GM18907 (cell line): ENCODE measurements around the gene OPRM1.
A peak's percentile ranks its signal among the peaks of the same experiment; 100 is the strongest.

Source experiments
- ATAC-seq: cut with Tn5 transposase; IDR thresholded peaks from one replicate; pipeline ENCODE4 v1.9.1; 2021; ENCODE audit warnings: mild to moderate bottlenecking, moderate library complexity; ENCODE audit not compliant: unreplicated experiment

The OPRM1 gene

DNA sequence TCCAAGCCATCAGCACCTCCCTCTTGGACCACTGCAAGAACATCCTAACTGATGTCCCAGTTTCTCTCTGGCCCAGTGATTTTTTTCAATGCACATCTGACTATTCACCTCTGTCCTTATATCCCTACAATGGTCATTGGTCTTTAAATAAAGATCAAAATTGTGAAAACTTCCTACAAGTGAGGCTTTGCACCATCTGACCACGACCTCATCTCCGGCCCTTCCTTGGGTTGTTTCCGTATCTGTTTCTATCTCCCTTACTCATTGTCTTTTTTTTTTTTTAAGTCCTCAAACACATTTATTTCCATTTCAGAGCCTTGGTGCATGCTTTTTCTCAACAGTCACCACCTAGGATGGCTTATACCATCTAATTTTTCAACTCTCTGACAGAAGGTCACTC is 229.4 kb downstream of the OPRM1 start:
- no peak for ATAC-seq

DNA sequence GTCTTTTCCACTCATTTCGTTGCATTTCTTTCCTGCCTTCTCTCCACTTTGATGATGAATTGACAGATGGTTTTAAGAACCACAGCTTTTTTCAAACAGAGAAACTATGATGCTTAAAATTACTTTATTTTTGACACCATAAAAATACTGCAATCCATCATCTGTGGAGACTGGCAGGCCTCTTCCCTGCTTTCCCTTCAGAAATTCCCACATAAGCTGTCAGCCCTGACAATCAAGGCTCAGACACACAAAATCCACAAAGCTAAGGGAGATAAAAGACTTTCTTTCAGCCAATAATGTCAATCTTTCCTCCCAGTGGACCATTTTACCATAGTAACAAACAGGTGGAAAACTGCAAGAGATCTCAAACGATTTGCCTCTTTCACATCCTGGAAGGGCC is 235.1 kb downstream of the OPRM1 start:
- no peak for ATAC-seq

DNA sequence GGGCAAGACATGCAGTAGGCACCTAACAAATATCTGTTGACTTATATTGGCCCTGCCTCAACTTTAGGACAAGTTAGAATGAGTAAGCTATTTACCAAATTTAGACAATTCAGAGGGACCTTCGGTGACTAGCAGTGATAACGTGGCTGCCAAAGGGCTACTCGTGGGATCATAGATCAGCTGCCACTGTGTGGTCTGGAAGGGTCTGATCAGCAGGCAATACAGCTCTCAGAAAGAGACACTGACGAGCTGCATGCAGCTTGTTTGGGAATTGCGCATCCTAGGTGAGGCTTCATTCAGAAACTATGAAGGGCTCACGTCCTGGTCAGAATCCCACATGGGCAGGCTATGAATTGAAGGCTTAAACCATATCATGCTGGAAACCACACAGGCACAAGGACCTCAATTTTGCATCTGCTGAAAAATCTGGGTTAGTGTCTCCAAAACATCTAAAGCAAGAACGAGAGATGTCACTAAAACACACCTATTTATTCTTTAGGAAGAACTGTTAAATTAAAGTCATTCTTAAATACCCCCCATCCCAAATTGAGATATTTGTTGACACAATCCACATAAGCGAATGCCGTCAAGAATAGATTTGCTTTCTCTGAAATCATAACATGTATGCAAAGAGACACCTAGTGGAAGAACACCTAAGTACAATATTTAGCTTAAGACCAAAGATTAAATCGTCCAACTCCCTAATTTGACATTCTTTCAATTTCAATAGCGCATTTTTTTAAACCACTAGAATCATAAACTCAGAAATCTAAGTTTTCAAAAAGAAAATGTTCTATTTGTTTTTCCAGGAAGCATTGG is 238.0 kb downstream of the OPRM1 start:
- peak; percentile 67 for ATAC-seq

DNA sequence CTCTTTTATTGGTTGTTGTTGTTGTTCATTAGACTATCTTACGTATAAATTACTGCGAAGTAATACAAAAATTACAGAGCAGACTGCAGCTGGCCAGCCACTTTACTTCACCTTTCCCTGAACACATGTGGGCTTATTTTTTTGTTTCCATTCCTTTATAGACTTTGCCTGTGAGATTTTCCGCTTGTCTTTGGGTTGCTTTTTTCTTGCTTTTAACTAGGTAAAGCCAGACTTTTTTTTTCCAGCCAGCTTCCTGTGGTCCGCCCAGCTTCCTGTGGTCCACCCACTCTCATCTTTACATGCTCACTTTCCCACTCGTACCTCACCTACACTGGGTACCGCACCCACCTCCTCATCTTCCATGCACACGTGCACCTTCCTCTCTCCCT is 238.6 kb downstream of the OPRM1 start:
- peak; percentile 48 for ATAC-seq

DNA sequence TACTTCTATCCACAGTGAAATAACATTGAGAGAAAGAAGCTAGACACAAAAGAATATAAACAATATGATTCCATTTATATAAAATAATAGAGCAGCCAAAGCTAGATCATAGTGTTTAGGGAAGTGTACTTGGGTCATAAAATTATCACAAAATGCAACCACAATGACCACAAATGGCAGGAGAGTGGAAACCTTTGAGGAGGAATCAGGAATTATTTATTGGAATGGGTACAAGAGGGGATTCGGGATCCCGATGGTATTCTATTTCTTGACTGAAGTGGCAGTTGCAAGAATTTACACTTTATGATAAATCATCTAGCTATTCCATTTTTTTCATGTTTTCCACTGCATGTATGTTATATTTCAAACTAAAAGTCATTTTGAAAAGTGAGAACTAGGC is 241.5 kb downstream of the OPRM1 start:
- no peak for ATAC-seq

DNA sequence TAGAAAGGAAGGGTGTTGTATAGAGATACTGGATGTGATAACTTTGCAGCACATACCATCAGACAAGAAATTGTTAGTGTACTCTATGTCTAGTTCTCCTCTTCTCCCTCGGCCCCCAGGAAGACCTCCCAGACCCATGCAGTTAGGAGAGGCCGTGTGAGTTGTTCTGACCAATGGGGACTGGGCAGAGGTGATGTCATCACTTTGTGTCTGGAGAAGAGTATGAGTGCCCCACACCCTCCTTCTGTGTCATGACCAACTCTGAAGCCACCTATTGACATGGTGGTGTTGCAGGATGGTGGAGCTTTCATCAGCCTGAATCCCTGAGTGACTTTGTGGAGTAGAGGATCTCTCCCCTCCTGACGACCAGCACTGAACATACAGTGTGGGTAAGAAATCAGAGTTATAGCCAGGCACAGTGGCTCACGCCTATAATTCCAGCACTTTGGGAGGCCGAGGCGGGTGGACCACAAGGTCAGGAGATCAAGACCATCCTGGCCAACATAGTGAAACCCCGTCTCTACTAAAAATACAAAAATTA is 245.3 kb downstream of the OPRM1 start:
- no peak for ATAC-seq

DNA sequence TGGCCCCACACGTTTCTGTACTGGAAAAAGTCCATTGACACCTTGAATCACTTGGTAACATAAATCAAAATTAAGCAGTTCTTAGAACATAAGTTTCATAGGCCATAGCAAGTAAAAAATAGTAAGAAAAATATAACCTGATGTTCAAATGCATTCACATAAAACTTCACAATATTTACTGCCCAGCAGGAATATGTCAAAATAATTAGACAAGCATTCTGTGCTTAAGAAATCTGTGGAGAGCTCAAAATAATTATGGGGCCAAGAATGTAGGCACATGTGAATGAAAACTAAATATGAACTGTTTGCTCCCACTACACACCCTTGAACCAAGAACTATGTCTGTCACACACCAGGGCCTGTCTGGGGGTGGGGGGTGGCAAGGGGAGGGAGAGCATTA is 246.8 kb downstream of the OPRM1 start:
- no peak for ATAC-seq

DNA sequence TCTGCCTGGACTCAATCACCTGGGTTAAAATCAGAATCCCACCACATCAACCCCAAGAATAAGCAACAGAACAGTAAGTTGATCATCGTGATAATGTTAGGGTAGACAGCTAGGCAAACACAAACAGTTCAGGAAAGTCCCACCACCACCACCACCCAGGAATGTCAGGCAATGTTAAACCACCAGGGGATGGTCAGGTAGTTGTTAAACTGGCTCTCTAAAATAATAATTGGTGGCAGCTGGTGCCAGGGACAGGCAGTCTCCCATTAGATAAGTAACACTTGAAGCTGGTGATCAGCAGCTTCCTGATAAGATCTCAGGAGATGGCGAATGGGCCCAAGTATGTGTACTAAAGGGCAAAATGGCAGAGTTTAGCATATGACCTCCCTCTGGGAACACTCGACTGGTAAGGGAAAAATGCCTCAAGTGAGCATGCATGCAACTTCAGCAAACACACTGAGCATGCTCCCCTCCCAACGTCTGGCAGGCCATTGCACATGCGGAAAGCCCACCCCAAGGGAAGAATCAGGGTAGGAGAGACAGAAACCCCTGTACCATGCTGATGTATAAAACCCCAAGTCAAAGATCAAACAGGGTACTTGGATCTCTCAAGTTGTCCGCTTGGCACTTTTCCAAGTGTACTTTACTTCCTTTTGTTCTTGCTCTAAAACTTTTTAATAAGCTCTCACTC is 250.9 kb downstream of the OPRM1 start:
- peak; percentile 68 for ATAC-seq

DNA sequence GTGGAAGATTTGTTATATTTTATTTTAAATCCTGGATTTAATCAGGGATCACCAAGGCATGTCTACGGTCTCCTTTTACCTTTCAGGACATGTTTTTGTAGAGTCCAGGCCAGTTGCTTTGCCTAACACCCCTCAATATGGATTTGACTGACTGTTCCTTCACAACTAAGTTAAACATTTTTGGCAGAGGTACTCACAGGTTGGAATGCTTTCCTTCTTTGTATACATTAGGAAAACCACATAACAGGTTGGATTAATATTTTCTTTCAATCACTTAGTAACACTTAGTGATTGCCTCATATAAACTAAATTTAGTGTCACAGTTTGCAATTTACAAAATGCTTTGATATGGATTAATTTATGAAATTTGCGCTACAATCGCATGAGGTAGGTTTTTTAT is 253.0 kb downstream of the OPRM1 start:
- ATAC-seq, result no peak

DNA sequence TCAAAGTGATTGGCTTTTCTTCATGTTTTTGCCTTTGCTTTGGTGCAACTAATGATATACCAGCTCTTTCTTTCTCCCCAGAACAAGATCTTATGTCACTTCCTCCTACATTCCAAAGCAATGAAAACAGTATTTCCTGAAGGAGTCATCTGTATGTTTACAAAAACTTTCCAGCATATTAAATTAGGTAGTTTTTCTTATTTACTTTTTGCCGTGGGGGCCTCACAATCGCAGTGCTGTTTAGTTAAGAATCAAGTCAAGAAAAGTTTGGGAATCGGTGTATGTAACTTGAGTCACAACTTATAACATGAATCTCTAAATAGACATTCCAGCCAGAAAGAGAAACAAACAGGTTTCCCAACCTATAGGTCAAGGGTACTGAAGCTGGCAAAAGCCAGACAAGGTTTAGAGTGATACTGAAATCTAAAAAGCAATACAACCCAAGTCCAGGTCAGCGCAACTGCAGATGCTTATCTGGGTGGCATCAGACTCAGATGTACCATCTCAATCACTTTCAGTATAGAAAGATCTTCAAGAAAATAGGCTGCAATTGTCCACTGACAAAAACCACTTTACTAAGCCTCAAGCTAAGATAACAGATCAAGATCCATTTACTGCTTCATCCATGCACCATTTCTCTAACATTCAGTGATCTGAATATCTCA is 253.9 kb downstream of the OPRM1 start:
- ATAC-seq, result no peak

DNA sequence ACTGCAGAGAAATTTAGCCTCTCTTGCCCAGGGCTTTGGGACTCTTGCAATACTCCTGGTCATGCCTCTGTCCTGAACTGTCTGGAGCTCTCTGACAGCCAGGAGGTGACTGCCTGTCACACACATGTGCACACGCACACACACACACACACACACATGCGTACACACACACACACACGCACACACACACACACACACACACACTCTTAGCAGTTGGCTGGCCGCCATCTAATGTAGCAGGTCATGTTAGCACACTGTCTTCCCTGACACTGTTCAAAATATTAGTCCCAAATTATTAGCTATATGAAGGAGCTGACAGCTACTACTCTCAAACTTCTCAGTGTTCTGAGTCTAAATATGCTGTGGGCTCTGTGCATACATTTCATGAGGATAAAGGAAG is 256.7 kb downstream of the OPRM1 start:
- no peak for ATAC-seq
